GM21528 (cell line): ENCODE measurements around the gene TBATA.

ENCODE experiments used
- ATAC-seq: cut with Tn5 transposase; IDR thresholded peaks from one replicate; pipeline ENCODE4 v1.9.1; 2021; ENCODE audit warnings: mild to moderate bottlenecking, moderate library complexity; ENCODE audit not compliant: unreplicated experiment, low FRiP score

The TBATA gene

DNA sequence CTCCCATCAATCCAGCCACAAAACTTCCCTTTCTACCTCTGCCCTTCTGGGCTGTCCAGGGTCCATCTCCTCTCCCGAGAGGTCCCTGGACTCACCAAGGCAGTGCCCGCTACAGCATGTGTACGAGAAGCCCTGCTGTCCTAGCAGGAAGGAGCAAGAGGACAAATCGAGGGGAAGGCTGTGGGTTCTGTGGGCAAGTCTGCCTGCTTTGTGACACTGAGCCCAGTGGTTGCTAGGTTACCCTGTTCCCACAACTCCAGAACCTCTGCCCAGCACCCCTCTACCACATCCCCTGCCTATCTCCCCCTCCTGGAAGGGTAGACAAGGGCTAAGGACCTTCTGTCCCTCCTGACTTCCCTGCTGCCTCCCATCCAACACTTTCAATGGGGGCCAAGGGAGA, at the start of gene TBATA:
Gene TBATA (minus strand): TSS at position 188 of the 400 bp plus-strand sequence. CDS start 1,998 bp downstream, outside the sequence.
- no peak for ATAC-seq

GRCh38 chr10:70834441-70835151, 49.4 kb upstream of the TBATA start:
- no peak for ATAC-seq

- no peak for ATAC-seq
Measured at GRCh38 chr10:70834021-70834420, 48.8 kb upstream of the TBATA start.

- ATAC-seq = no peak
Measured at GRCh38 chr10:70833601-70834000, 48.4 kb upstream of the TBATA start.

GRCh38 chr10:70832852-70833528, 47.8 kb upstream of the TBATA start:
- ATAC-seq = no peak

GRCh38 chr10:70832221-70832620, 47.0 kb upstream of the TBATA start:
- no peak for ATAC-seq

- ATAC-seq = no peak
Measured at GRCh38 chr10:70830164-70830563, 45.0 kb upstream of the TBATA start.

DNA sequence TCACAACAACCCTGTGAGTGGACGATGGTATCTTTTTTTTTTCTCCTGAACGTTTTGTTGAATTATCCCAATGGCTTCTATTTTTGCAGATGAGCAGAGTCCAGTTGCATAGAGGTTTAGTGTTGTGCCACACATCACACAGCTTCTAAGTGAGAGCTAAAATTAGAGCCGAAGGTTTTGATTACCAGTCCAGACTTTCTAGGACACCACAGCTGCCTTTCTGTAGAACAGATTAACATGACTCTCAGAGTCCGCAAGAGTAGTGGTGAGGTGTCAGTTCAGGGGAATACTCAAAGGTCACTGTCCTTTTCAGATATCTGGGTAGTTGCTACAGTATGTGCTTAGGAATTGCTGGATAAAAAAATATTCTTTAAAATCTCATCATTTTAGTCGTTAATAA, 44.4 kb upstream of the TBATA start:
- no peak for ATAC-seq

GRCh38 chr10:70828923-70829322, 43.7 kb upstream of the TBATA start:
- no peak for ATAC-seq

- no peak for ATAC-seq
Measured at GRCh38 chr10:70827086-70827757, 42.0 kb upstream of the TBATA start.

GRCh38 chr10:70822076-70822820, 37.1 kb upstream of the TBATA start:
- ATAC-seq = no peak

GRCh38 chr10:70820976-70821750, 36.0 kb upstream of the TBATA start:
- ATAC-seq = no peak

DNA sequence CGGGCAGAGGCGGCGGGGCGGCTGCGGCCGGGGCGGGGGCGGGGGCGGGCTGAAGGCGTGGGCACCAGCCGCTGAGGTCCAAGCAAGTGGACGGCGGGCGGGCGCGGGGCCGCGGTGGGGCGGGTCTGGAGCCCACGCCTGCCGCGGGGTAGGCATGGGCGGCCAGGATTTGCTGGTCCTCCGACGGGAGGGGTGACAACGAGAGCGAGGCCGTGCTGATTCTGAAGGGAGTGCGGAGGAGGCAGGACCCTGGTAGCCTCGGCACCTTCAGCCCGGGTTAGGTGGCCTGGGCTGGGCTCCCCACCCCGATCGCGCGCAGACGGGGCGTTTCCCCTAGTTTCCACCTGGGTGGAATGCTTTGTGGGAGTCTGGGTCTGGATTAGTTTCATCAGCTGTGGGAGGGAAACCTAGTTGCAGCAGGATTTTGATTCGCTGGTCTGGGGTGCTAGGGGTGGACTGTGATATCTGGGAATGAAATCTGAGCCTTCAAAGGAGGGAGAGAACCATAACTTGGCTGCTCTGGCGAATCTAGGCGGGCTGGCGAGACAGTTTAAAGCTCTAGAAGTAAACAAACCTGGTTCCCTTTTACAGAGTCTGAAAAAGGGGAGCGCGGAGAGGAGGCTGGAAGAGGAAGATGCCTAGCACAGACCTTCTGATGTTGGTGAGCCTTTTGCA, 31.2 kb upstream of the TBATA start:
- peak; percentile 41 for ATAC-seq

DNA sequence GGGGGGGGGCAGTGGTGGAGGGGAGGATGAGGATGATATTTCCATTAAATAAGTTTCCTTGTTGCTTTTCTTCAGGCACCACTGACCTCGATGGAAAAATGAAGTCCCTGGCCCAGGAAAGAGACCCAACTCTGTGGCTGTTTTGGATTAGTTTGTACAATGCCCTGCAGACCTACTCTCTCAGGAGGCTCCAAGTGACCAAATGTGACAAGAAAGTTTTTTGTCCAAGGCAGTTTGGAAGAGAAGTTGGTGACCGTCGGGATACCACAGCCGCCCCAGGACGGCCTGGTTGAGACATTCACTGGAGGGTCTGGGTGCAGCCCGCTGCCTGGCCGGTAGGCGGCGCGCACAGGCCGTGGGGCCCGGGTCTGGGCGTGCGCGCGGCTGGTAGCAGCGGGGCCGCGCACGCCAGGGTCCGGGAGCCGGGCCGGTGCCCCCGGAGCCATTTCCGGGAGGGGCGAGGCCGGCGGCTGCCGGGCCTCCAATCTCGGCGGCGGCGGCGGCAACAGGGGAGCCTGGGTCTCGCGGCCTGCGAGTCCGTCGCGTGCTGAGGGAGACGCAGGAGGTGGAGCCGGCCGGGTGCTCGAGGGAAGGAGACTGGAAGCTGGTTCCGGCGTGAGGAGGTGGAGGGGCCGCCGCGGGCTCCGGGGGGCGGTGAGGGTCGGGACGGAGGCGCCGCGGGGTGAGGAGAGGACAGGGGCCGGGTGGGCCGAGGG, 30.5 kb upstream of the TBATA start, which contains the start of gene SGPL1:
Gene SGPL1 (plus strand): TSS at position 445 of the 716 bp plus-strand sequence. CDS start 906 bp downstream, outside the sequence.
- ATAC-seq = peak; percentile 92

GRCh38 chr10:70814126-70814525, 28.9 kb upstream of the TBATA start:
- no peak for ATAC-seq

DNA sequence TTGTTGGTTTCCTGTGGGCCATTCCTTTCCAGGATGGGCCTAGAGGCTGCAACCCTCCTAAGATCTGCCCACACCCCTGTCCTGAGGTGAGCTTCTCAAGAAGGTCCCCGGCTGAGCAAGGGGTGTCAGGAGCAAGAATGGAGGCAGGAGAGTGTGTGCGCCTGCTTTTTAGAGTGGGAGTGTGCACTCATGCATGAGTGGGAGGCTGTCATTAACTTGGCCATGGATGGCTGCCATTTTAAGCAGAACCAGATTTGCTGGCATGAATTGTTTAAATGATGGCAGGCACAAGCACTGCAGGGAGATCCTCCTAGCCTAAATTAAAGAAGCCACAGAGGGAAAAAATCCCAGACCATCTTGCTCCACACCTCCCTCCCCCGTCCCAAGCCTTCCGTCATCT, 27.6 kb upstream of the TBATA start:
- no peak for ATAC-seq

- ATAC-seq = no peak
Measured at GRCh38 chr10:70811881-70812280, 26.7 kb upstream of the TBATA start.

DNA sequence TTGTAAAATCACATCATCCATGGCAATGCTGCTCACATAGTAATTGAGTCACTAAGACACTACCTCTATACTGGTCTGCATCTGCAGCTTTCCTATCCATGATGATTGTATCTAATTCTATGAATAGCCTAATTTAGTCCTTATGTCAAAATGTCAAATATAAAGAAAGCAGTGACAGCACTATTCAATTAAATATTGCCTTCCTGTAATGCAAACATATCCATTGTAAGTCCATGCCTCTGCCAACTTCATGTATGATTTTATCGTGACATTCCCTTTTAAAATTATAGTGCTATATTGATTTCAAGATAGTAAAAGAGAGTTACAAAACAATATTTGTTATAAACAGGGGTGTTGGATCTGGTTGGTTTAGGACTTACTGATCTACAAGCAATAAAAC, 25.8 kb upstream of the TBATA start:
- ATAC-seq = no peak

- ATAC-seq = no peak
Measured at GRCh38 chr10:70809726-70810125, 24.5 kb upstream of the TBATA start.
